ENCODE data around the gene ITGB5. TPM values are rescaled to one million over a fixed set of nuclear protein-coding genes. Genes with fewer than 3 reads are reported as not detected.

The ITGB5 gene
- total RNA-seq, 1 experiment from 2014 or later = 132 TPM

DNA sequence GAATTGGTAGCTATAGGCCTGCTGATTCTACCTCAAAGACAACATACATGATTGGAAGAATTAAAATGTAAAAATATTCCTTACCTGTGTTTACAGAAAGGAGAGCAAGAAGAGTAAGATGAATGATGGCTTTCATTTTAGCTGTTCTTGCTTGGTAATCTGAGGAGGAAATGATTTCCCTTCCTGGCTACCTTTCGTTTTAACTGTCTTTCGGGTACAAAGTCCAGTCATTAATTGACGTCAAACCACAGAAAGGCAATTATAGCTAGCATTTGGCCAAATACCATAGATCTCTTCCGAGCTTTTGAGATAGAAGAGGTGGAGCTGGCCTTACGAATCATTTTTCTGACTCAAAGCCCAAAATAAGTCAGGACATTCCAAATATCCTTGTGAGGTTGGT is 47.4 kb upstream of the ITGB5 start, which contains the start of gene MUC13:
Gene MUC13, minus strand, starts transcription at position 175 of the 400 bp plus-strand sequence. Its CDS starts 39 bp downstream, at position 136.
- Histone ChIP-seq H3K4me3 (ENCODE audit: low read depth, low read length) (no peak within 1 kb of the TSS), H3K9me3 (no peaks in the 10 kb centered on the region), H3K36me3 (ENCODE audit: control insufficient read depth, insufficient read depth, low read length) (no peaks in the 10 kb centered on the region), H3K4me1 (peaks cover 5% of the 10 kb centered on the region), H3K27me3 (replicated peaks; ENCODE audit: control insufficient read depth, insufficient read depth, low read length) (no peaks in the 10 kb centered on the region)
- Mint-ChIP-seq H3K27me3 (ENCODE audit: insufficient read depth, unreplicated experiment) (no peaks in the 10 kb centered on the region), H3K9me3 (ENCODE audit: unreplicated experiment) (no peaks in the 10 kb centered on the region), H3K4me1 (ENCODE audit: low read depth, unreplicated experiment) (peaks cover 11% of the 10 kb centered on the region), H3K27ac (ENCODE audit: unreplicated experiment) (no peak within 1 kb of the TSS), H3K4me3 (ENCODE audit: unreplicated experiment) (peak within 1 kb of the TSS; percentile 11), H3K36me3 (ENCODE audit: insufficient read depth, unreplicated experiment) (no peaks in the 10 kb centered on the region)
- CTCF ChIA-PET = no interaction called here
- DNase-seq = no peak
- BruUV-seq (replicated peaks) = no TSS peak
- TF ChIP-seq CTCF (IDR thresholded peaks at IDR 0.05; ENCODE audit: insufficient read depth in 1 of 2, low read depth in 1 of 2, low read length in 1 of 2, severe bottlenecking in 1 of 2, unreplicated experiment in 1 of 2) = no peak
- intact Hi-C loops (cut with micrococcal nuclease; ENCODE audit: unreplicated experiment) = no loop called here
- POLR2A ChIA-PET = interaction anchor here (0.6 kb wide), 1 partner anchor 661 kb away, joined by 6 read pairs; no protein-coding TSS in a partner anchor

GRCh38 chr3:124928333-124929202 is 41.4 kb upstream of the ITGB5 start:
- ChIA-PET CTCF (interaction anchor here (1.1 kb wide), 1 partner anchor 41 kb away, joined by 3 read pairs; no protein-coding TSS in a partner anchor), POLR2A (no interaction called here)
- no TSS peak for BruUV-seq (replicated peaks)

More at GRCh38 chr3:124928333-124929202, 41.4 kb upstream of the ITGB5 start:
- no peaks in the 10 kb centered on the region for H3K36me3 Mint-ChIP-seq (ENCODE audit: insufficient read depth, unreplicated experiment)
- Histone ChIP-seq H3K27me3 (replicated peaks; ENCODE audit: control insufficient read depth, insufficient read depth, low read length) (no peaks in the 10 kb centered on the region), H3K4me3 (ENCODE audit: low read depth, low read length) (no peak overlapping the region), H3K36me3 (ENCODE audit: control insufficient read depth, insufficient read depth, low read length) (no peaks in the 10 kb centered on the region), H3K4me1 (no peaks in the 10 kb centered on the region), H3K9me3 (no peaks in the 10 kb centered on the region)
- no peak overlapping the region for H3K27ac Mint-ChIP-seq (ENCODE audit: unreplicated experiment)
- intact Hi-C loops (cut with micrococcal nuclease; ENCODE audit: unreplicated experiment) = loop anchor here (1.0 to 10.0 kb wide), 4 partner anchors 18 to 656 kb away; no protein-coding TSS in a partner anchor
- peak; percentile 51 to 57 for DNase-seq
- no peaks in the 10 kb centered on the region for H3K4me1 Mint-ChIP-seq (ENCODE audit: low read depth, unreplicated experiment)
- TF ChIP-seq CTCF (IDR thresholded peaks at IDR 0.05; ENCODE audit: insufficient read depth in 1 of 2, low read depth in 1 of 2, low read length in 1 of 2, severe bottlenecking in 1 of 2, unreplicated experiment in 1 of 2) = peak; percentile 70 to 73
- no peaks in the 10 kb centered on the region for H3K9me3 Mint-ChIP-seq (ENCODE audit: unreplicated experiment)
- no peak overlapping the region for H3K4me3 Mint-ChIP-seq (ENCODE audit: unreplicated experiment)
- no peaks in the 10 kb centered on the region for H3K27me3 Mint-ChIP-seq (ENCODE audit: insufficient read depth, unreplicated experiment)

Data from Caco-2 (cell line).